LoVo (cell line): ENCODE results near the gene CCDC174.

ENCODE experiments used
- DNase-seq: peaks from one replicate; pipeline ENCODE4 v3.0.0-alpha.2; 2016; ENCODE audit warnings: low spot score

The CCDC174 gene

DNA sequence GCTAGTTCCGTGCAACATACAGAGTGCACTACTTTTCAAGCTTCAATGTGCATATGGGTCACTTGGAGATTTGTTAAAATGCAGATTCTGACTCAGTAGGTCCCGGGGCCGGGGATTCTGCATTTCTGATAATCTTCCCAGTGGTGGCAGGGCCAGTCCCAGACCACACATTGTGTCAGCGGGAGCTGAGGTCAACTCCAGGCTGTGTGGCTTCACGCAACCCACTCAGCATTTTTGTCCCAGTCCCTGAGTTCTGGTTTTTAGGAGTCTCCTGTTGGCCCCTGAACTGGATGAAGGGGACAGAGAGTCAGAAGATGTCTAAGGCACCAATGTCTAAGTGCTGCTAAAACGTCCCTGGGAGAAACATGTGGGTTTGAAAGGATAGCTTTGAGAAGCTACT lies 26.1 kb upstream of the CCDC174 start:
- no peak for DNase-seq

GRCh38 chr3:14627815-14628214 lies 23.7 kb upstream of the CCDC174 start:
- DNase-seq, result no peak

DNA sequence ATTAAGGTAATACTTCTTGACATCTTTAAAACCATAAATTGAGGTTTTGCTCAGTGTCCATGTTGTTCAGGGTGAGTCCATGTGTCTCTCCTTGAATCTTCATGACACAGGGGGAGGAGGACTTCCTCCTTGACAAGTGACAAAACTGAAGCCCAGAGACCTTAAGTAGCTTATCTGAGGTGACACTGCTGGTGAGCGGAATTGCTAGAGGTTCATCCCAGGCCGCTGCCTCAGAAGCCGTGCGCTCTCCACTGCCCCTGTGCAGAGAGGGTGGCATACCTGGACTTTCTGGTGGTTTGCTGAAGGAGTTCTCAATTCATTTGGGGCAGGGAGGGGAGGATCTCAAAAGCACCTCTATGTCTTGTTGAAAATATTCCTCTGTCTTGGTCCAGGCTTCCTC lies 23.2 kb upstream of the CCDC174 start:
- DNase-seq, result no peak

GRCh38 chr3:14630404-14631100 lies 21.0 kb upstream of the CCDC174 start:
- no peak for DNase-seq

- DNase-seq, result no peak
Measured at GRCh38 chr3:14631101-14631497, 20.5 kb upstream of the CCDC174 start.

DNA sequence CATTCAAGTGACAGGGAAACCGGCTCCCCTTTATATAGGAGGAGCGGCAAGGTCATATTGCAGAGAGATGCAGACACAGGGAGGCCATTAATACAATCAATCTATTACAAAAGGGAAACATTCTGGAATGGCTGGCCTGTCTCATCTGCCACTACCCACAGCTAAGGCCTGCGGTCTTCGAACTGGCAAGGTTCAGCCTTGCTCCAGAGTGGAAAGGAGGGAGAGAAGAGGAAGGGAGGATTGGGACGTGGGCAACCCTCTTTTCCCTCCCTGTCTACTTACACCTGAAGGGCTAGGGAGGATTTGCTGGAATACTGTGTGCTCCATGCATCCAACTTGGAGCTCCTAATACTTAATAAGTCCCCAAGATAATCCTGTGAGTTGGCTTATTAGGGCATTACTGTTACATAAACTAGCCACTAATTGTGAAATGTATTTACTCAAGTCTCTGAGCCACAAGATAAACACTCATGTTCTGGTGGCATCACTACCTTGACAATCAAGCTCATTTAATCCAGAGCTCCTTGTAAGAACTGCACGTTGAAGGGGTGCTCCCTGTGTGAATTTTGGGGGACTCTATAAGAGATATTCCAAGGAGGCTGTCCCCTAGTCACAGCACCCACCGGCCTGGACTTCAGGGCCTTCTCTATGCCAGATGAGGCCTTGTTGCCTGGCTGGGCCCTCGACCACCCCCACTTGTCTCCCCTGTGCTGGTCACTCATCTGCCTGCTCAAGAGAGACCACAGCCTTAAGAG lies 19.7 kb upstream of the CCDC174 start:
- no peak for DNase-seq

- DNase-seq, result no peak
Measured at GRCh38 chr3:14632442-14632930, 19.1 kb upstream of the CCDC174 start.

GRCh38 chr3:14633417-14633816 lies 18.1 kb upstream of the CCDC174 start:
- no peak for DNase-seq

- peak; percentile 45 for DNase-seq
Measured at GRCh38 chr3:14633819-14634424, 17.6 kb upstream of the CCDC174 start.

DNA sequence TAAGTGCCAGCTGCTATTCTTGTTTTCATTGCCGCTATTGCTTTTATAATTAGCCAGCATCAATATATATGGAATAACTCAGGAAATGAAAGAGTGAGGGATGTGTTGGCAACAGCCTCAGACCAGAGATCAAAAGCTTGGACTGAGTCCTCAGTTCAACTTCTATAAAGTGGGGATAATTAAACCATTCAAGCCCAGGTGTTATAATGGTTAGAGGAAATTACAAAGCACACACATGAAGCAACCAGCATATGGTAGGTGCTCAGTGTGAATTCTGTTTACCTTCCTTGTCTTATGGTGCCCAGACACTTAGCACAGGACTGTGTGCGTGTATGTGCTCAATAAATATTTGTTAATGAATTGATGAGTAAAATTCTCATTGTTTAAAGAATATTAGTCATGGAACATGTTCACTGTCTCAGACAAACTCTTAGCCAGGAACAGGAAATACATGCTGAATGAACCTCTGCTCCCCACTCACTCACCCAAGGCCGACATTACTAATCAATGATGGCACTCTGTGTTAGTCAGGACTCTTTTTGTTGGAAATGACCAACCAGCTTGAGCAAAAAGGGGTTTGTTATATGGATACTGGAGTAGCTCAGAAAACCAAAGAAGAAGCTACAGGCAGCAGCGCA lies 16.7 kb upstream of the CCDC174 start:
- DNase-seq, result no peak

- DNase-seq, result no peak
Measured at GRCh38 chr3:14636496-14637087, 15.0 kb upstream of the CCDC174 start.

DNA sequence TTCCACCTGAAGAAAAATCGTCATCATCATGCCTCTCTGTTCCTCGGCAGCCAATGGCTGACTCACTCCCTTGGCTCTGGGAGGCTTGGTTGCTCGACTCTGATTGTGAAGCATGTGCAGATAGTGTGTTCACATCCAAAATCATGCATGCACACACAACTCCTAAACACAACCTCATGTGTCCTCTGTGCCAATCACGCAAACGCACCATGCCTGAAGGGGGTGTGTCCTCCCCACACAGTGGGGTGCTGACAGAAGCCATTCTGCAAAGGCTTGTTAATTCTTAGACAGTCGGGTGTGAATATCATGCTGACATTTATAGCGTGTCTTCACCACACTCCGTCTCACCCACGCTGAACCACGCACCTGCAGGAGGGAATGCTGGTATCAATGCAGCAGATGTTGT lies 11.4 kb upstream of the CCDC174 start:
- DNase-seq, result no peak

GRCh38 chr3:14640734-14641133 lies 10.8 kb upstream of the CCDC174 start:
- no peak for DNase-seq

- DNase-seq, result no peak
Measured at GRCh38 chr3:14641346-14641745, 10.2 kb upstream of the CCDC174 start.

DNA sequence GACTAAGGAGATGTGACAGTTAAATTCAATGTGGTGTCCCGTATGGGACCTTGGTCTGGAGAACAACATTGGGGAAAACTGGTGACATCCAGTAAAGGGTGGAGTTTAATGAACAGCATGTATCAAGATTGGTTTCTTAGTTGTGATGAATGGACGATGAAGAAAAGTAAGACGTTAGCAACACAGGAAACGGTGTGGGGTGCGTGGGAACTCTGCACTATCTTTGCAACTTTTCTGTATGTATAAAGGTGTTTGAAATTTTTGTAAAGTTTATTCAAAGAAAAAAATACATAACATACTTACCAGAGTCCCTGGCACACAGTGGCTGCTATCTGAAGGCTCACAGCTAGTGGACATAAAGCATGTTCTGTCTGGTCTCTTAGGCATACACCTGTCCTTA lies 6.1 kb upstream of the CCDC174 start:
- no peak for DNase-seq

- no peak for DNase-seq
Measured at GRCh38 chr3:14646131-14646573, 5.4 kb upstream of the CCDC174 start.

DNA sequence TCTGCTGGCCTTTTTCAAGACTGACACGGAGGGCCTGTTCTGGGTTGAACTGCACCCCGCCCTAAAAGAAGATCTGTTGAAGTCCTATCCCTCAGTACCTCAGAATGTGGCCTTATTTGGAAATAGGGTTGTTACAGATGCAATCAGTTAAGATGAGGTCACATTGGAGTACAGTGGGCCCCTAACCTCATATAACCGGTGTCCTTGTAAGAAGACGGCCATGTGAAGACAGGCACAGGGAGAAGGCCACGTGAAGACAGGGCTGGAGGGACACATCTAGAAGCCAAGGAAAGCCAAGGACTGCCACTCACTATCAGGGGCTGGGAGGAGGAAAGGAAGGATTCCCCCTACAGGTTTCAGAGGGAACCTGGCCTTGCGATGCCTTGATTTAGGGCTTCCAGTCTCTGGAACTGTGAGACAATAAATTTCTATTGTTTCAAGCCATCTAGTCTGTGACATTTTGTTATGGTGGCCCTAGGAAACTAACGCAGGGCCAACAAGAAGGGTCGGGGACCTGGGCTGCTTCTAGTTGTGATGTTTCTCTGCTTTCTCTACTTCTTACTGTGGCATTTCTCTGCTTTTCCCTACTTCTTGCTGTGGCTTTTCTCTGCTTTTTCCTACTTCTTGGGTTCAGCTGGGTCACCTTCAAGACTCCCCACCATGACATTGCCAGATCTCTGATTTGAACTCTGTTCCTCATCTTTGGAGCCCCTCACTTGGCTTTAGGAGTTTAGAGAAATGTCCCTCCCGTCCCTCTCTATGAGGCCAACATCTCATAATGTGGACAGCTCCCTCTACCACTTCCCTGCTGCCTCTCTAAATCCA lies 4.8 kb upstream of the CCDC174 start:
- no peak for DNase-seq

DNA sequence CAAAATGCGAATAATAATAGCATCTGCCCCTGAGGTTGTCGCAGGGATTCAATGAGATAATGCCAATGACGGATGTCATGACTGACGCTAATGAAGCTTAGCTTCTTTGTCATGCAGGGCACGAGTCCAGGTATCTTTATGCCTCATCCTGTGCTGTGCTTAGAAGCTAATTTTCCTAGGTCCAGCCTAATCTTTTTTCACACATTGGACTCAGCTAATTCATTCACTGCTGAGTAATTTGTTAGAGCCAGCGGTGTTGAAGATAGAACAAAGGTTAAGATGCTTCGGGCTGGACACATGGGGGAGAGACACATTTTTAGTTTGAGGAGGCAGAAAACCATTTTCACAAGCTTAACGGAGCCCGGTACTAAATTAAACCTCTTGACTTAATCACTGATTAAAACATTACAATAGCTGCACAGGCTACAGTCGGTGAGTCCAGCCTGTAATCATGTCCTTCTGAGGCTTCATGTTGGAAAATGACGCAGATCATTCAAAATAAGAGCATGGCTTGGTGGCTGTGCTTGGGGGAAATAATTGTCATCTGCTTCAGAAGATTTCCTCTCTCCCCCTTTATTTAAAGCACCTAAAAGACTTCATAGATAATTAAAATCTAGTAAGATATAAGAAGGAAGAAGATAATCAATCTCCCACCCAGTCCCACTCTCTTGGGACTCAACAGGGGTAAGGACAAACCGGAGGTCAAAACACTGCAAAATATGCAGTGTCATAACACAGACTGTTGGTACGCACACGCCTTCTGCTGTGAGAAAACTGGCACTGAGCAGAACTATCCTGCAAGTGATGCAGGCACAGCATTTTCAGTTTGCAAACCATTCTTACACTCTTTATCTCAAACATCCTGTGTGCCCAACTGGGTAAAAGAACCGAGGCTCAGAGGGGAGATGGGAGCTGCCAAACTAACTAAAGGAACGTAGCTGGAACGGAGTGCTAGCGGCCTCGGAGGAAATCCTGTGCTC lies 3.3 kb upstream of the CCDC174 start:
- no peak for DNase-seq

DNA sequence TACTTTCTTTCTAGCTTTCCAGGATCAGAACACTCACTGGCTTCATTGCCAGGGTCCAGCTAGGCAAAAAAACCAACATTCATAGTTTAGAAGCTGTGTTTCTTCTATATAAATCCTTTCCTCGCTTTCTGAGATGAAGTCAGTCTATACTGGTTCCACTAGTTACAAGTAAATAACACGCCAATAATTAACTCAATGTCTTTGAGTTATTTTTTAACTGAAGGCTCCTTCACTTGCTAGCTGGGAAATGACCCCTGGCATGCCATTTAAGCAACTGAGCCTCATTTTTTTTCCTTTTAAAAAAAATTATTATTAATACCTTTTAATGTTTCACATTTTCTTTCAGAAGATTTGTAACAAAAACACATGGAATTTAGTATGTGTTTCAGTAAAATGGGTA lies 2.1 kb upstream of the CCDC174 start:
- no peak for DNase-seq

- no peak for DNase-seq
Measured at GRCh38 chr3:14650193-14650592, 1.4 kb upstream of the CCDC174 start.
